Measurements from ENCODE around the gene LONP2. TPM values are rescaled to one million over a fixed set of nuclear protein-coding genes. Genes with fewer than 3 reads are reported as not detected.
A peak's percentile ranks its signal among the peaks of the same experiment; 100 is the strongest.

The LONP2 gene
- total and polyA plus RNA-seq, 2 of the 13 experiments (the other 11 are each of a cell fraction or from before 2014, with no cell fraction given) = 39.2 to 63.3 TPM

- no peak for TF ChIP-seq DRAP1 (CRISPR knock-in tag; IDR thresholded peaks at IDR 0.05)
- TF ChIP-seq HOXA5 (CRISPR knock-in tag; IDR thresholded peaks at IDR 0.05) = no peak
Measured at GRCh38 chr16:48329138-48329537, 85.0 kb downstream of the LONP2 start (continued).

- FAIRE-seq (no peak), ATAC-seq (no peak), DNase-seq (ENCODE audit: low spot score) (no peak)
- Histone ChIP-seq H3K27me3 (ENCODE audit: control insufficient read depth in 1 of 2, insufficient read depth in 2 of 2, low read length in 2 of 2) (no peaks in the 10 kb centered on the region), H3K36me3 (replicated peaks in 1 of 2; ENCODE audit: control insufficient read depth in 1 of 2, insufficient read depth in 2 of 2, low read length in 2 of 2) (peaks cover 8 to 40% of the 10 kb centered on the region in 2 experiments), H3K9me3 (ENCODE audit: low read length) (no peaks in the 10 kb centered on the region), H4K20me1 (ENCODE audit: insufficient read depth, low read length) (no peaks in the 10 kb centered on the region), H3K9ac (ENCODE audit: insufficient read depth, low read depth, low read length) (no peak overlapping the region), H2AFZ (ENCODE audit: low read length) (no peak overlapping the region), H3K79me2 (ENCODE audit: insufficient read depth, low read length) (no peaks in the 10 kb centered on the region), H3K4me3 (replicated peaks in 1 of 3; ENCODE audit: insufficient read depth in 1 of 3, low read depth in 2 of 3, low read length in 3 of 3) (no peak overlapping the region), H3K27ac (ENCODE audit: extremely low read length, insufficient read depth, low read length) (no peak overlapping the region), H3K4me2 (ENCODE audit: low read depth, low read length) (no peak overlapping the region), H3K4me1 (ENCODE audit: insufficient read depth, low read length) (peaks cover 8% of the 10 kb centered on the region; the same call in 1 of the 2 replicates)
- 100% methylated on average over 2 of the region's 2 CpGs for WGBS (ENCODE audit: low lambda C conversion rate)
- BruUV-seq (replicated peaks) = no TSS peak
- CTCF ChIA-PET (ENCODE audit: low intra/inter-chr PET ratio, low total read pairs) = no interaction called here
- POLR2A ChIA-PET = no interaction called here
- intact Hi-C loops (cut with micrococcal nuclease; ENCODE audit: unreplicated experiment) (no loop called here), in situ Hi-C loops (cut with HindIII; ENCODE audit: extremely low pct_ligation_motif_present, low pct_unique_long_range_greater_than_20kb) (no loop called here)
- TF ChIP-seq ZBTB10 (CRISPR knock-in tag; IDR thresholded peaks at IDR 0.05; ENCODE audit: borderline replicate concordance) (no peak), CEBPB (IDR thresholded peaks at IDR 0.05; ENCODE audit: borderline replicate concordance, low read depth, low read length) (peak; percentile 14; the same call in 1 of the 2 replicates), POLR2G (IDR thresholded peaks at IDR 0.05; ENCODE audit: low read depth, low read length) (no peak), ARNT (IDR thresholded peaks at IDR 0.05) (no peak), KDM4B (CRISPR knock-in tag; IDR thresholded peaks at IDR 0.05) (no peak)
Measured at GRCh38 chr16:48330189-48330840, 86.2 kb downstream of the LONP2 start.
